ENCODE measurements around the gene KCNT1. TPM values are rescaled to one million over a fixed set of nuclear protein-coding genes. Genes with fewer than 3 reads are reported as not detected.

The KCNT1 gene
- total and polyA plus RNA-seq, 2 experiments from 2014 or later: 0.27 TPM; not detected in 1

DNA sequence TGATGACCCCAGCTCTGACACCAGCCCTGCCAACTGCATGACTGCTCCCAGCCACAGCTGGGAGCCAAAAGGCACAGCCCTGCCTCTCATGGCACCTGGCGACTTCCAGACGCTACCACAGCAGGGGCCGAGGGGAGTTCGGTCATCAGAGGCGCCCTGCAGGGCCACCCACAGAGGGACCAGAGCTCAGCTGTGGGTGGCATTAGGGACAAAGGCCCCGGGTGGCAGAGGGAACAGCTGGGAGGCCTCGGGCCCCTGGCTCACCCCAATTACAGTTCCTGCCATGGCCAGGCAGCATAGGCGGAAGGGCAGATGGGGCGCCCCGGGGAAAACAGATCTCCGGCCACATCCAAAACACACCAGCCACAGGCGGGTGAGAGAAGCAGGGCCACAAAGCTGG, 6.3 kb upstream of the KCNT1 start:
- no peak overlapping the region for H3K4me2 ChIP-seq
- DNase-seq (ENCODE audit: low spot score): no peak
- no peak overlapping the region for H3K27ac ChIP-seq
- H4K20me1 ChIP-seq (ENCODE audit: insufficient read depth, poor library complexity, severe bottlenecking): no peaks in the 10 kb centered on the region
- H3K4me3 ChIP-seq: no peak overlapping the region
- H3K4me1 ChIP-seq (ENCODE audit: insufficient read depth): no peaks in the 10 kb centered on the region
- H3K36me3 ChIP-seq (replicated peaks; ENCODE audit: insufficient read depth, low read depth): no peaks in the 10 kb centered on the region
- no peaks in the 10 kb centered on the region for H3K27me3 ChIP-seq
- no peaks in the 10 kb centered on the region for H3K79me2 ChIP-seq
- H3K9me3 ChIP-seq (ENCODE audit: low read depth): no peaks in the 10 kb centered on the region
- H2AFZ ChIP-seq: no peak overlapping the region
- no peaks in the 10 kb centered on the region for H3K9me2 ChIP-seq (replicated peaks; ENCODE audit: insufficient read depth)
- TF ChIP-seq EZH2 (IDR thresholded peaks at IDR 0.05; ENCODE audit: borderline replicate concordance): no peak
- TF ChIP-seq, protein P1, sequence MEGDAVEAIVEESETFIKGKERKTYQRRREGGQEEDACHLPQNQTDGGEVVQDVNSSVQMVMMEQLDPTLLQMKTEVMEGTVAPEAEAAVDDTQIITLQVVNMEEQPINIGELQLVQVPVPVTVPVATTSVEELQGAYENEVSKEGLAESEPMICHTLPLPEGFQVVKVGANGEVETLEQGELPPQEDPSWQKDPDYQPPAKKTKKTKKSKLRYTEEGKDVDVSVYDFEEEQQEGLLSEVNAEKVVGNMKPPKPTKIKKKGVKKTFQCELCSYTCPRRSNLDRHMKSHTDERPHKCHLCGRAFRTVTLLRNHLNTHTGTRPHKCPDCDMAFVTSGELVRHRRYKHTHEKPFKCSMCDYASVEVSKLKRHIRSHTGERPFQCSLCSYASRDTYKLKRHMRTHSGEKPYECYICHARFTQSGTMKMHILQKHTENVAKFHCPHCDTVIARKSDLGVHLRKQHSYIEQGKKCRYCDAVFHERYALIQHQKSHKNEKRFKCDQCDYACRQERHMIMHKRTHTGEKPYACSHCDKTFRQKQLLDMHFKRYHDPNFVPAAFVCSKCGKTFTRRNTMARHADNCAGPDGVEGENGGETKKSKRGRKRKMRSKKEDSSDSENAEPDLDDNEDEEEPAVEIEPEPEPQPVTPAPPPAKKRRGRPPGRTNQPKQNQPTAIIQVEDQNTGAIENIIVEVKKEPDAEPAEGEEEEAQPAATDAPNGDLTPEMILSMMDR (IDR thresholded peaks at IDR 0.05; ENCODE audit: poor library complexity): no peak
- no peak for TF ChIP-seq EZH2phosphoT487 (IDR thresholded peaks at IDR 0.05; ENCODE audit: low read depth, severe bottlenecking, unreplicated experiment)
- WGBS (ENCODE audit: low lambda C conversion rate, missing lambda C conversion rate): 90% methylated on average over 12 of the region's 12 CpGs

DNA sequence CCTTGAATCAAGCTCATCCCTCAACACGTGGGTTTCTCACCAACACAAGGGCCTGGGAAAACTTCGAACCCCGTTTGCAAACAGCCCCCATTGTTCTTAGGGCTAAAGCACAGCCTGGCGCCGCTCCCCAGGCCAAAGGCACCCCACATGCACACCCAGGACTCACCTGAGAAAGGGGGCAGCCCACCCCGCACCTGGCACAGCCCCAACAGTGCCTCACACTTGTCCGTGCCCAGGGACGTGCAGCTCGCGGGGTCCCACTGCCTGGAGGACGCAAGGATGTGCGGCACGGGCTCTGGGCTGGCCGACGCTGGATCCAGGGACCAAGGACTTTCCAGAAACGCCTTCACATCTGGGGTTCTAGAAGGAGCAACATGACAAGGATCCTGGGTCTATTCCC, 5.5 kb upstream of the KCNT1 start:
- Histone ChIP-seq H3K36me3 (replicated peaks; ENCODE audit: insufficient read depth, low read depth) (no peaks in the 10 kb centered on the region), H2AFZ (no peak overlapping the region), H4K20me1 (ENCODE audit: insufficient read depth, poor library complexity, severe bottlenecking) (no peaks in the 10 kb centered on the region), H3K27ac (no peak overlapping the region), H3K9me2 (replicated peaks; ENCODE audit: insufficient read depth) (no peaks in the 10 kb centered on the region), H3K27me3 (no peaks in the 10 kb centered on the region), H3K9me3 (ENCODE audit: low read depth) (no peaks in the 10 kb centered on the region), H3K4me3 (no peak overlapping the region), H3K4me2 (no peak overlapping the region), H3K4me1 (ENCODE audit: insufficient read depth) (peaks cover 3% of the 10 kb centered on the region), H3K79me2 (no peaks in the 10 kb centered on the region)
- no peak for DNase-seq (ENCODE audit: low spot score)
- TF ChIP-seq, protein P1 (IDR thresholded peaks at IDR 0.05; ENCODE audit: poor library complexity): no peak
- TF ChIP-seq EZH2 (IDR thresholded peaks at IDR 0.05; ENCODE audit: borderline replicate concordance): no peak
- TF ChIP-seq EZH2phosphoT487 (IDR thresholded peaks at IDR 0.05; ENCODE audit: low read depth, severe bottlenecking, unreplicated experiment): no peak
- 92% methylated on average over 15 of the region's 16 CpGs for WGBS (ENCODE audit: low lambda C conversion rate, missing lambda C conversion rate)

DNA sequence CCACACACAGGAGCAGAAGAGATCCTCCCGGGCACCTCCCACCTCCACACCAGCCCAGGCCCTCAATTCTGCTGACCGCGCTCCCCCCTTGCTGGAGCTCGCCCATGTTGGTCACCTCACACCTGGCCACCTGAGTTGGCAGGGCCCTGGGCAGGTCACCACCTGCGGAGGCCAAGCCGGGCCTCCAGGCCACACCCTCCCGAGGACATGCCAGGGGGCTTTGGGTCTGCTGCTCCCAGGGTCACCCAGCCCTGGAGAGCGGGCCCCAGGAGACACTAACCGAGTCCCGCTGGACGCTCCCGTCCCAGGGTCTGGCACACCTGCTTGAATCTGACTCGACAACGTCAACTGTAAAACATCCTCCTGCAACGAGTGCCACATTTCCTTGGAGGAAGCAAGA, 4.8 kb upstream of the KCNT1 start:
- Histone ChIP-seq H3K36me3 (replicated peaks; ENCODE audit: insufficient read depth, low read depth) (no peaks in the 10 kb centered on the region), H3K4me1 (ENCODE audit: insufficient read depth) (peaks cover 7% of the 10 kb centered on the region), H3K27ac (no peak overlapping the region)

More for the DNA sequence above, 4.8 kb upstream of the KCNT1 start:
- no peak for DNase-seq (ENCODE audit: low spot score)
- Histone ChIP-seq H3K9me2 (replicated peaks; ENCODE audit: insufficient read depth) (no peaks in the 10 kb centered on the region), H3K79me2 (no peaks in the 10 kb centered on the region), H4K20me1 (ENCODE audit: insufficient read depth, poor library complexity, severe bottlenecking) (no peaks in the 10 kb centered on the region), H3K4me2 (no peak overlapping the region), H2AFZ (no peak overlapping the region), H3K27me3 (no peaks in the 10 kb centered on the region), H3K4me3 (no peak overlapping the region), H3K9me3 (ENCODE audit: low read depth) (no peaks in the 10 kb centered on the region)
- WGBS (ENCODE audit: low lambda C conversion rate, missing lambda C conversion rate): 86% methylated on average over 15 of the region's 15 CpGs
- no peak for TF ChIP-seq EZH2 (IDR thresholded peaks at IDR 0.05; ENCODE audit: borderline replicate concordance)
- TF ChIP-seq EZH2phosphoT487 (IDR thresholded peaks at IDR 0.05; ENCODE audit: low read depth, severe bottlenecking, unreplicated experiment): no peak
- TF ChIP-seq, protein P1 (IDR thresholded peaks at IDR 0.05; ENCODE audit: poor library complexity): no peak

All from hepatocyte (in vitro differentiated cells).